Ovary (tissue), 3 donors: Measurements from ENCODE around the gene RUNX1.

Experiments used
- EP300 ChIP-seq: sonication (generic); formaldehyde crosslinking; IDR thresholded peaks from one replicate; pipeline ENCODE4 v1.6.1; 2017; ENCODE audit warnings: antibody characterized with exemption
- POLR2A ChIP-seq: fragments of 450-650 bp; IDR thresholded peaks from one replicate; pipeline ENCODE4 v1.6.1; 2017; ENCODE audit warnings: antibody characterized with exemption, mild to moderate bottlenecking, moderate library complexity
- TF ChIP-seq, protein P1 (sequence below), 3 donors: fragments of 450-650 bp in 2 of 3; fragments of 200-600 bp in 1 of 3; IDR thresholded peaks; one replicate each; pipeline versions ENCODE4 v1.5.1 to v1.8.0; 2016 to 2022; ENCODE audit warnings: antibody characterized with exemption in 3 of 3, mild to moderate bottlenecking in 1 of 3
- donor health status: DM: no; HTN: no; CAD: no.

DNA sequence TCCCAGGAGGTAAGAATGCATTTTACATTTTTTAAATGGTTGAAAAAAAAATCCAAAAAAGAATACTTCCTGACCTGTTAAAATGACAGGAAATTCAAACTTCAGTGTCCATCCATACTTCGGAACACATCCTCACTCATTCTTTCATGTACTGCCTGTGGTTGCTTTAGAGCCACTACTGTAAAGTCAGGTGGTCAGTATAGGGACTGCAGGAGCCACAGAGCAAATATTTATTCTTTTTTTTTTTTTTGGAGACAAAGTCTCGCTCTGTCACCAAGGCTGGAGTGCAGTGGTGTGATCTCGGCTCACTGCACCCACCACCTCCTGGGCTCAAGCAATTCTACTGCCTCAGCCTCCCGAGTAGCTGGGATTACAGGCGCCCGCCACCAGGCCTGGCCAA is 255.6 kb downstream of the RUNX1 start:
- TF ChIP-seq, protein P1, sequence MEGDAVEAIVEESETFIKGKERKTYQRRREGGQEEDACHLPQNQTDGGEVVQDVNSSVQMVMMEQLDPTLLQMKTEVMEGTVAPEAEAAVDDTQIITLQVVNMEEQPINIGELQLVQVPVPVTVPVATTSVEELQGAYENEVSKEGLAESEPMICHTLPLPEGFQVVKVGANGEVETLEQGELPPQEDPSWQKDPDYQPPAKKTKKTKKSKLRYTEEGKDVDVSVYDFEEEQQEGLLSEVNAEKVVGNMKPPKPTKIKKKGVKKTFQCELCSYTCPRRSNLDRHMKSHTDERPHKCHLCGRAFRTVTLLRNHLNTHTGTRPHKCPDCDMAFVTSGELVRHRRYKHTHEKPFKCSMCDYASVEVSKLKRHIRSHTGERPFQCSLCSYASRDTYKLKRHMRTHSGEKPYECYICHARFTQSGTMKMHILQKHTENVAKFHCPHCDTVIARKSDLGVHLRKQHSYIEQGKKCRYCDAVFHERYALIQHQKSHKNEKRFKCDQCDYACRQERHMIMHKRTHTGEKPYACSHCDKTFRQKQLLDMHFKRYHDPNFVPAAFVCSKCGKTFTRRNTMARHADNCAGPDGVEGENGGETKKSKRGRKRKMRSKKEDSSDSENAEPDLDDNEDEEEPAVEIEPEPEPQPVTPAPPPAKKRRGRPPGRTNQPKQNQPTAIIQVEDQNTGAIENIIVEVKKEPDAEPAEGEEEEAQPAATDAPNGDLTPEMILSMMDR (IDR thresholded peaks at IDR 0.05), result no peak
- TF ChIP-seq POLR2A, result no peak
- no peak for TF ChIP-seq EP300
